Fibroblast of lung (primary cell): ENCODE measurements around the gene MAPKAPK5.

Experiments
- CTCF ChIP-seq, 2 donors: IDR thresholded peaks in 1 of 2; conservative IDR thresholded peaks in 1 of 2; 1 replicate in 1 of 2; 2 replicates in 1 of 2; pipeline ENCODE4 v1.5.1; 2011 to 2012; ENCODE audit warnings: low read length in 2 of 2, control low read depth in 1 of 2, inconsistent platforms in 1 of 2, low read depth in 1 of 2, mild to moderate bottlenecking in 1 of 2
- EZH2 ChIP-seq: IDR thresholded peaks from 2 replicates; pipeline ENCODE4 v1.5.1; 2012; ENCODE audit warnings: low read length, control low read depth, mild to moderate bottlenecking; ENCODE audit errors: missing control alignments

- TF ChIP-seq EZH2 (no peak), CTCF (conservative IDR thresholded peaks at IDR 0.05 in 1 of 2, IDR thresholded peaks at IDR 0.05 in 1 of 2; ENCODE audit: low read depth in 1 of 2, low read length in 2 of 2) (no peak)
Observed at GRCh38 chr12:111838353-111838752, 3.7 kb upstream of the MAPKAPK5 start.
